GM19395 (cell line): Measurements from ENCODE around the gene CDH23.

Source experiments
- ATAC-seq: cut with Tn5 transposase; IDR thresholded peaks from one replicate; pipeline ENCODE4 v1.9.1; 2021; ENCODE audit warnings: mild to moderate bottlenecking, moderate library complexity; ENCODE audit not compliant: unreplicated experiment

CDH23 gene

GRCh38 chr10:71671994-71672946, 275.6 kb downstream of the CDH23 start:
- ATAC-seq = no peak

- no peak for ATAC-seq
These were observed 278.7 kb downstream of the CDH23 start for GRCh38 chr10:71675295-71675970.

- ATAC-seq = no peak
These were observed 280.5 kb downstream of the CDH23 start for GRCh38 chr10:71677261-71677660.

GRCh38 chr10:71678057-71678805, 281.5 kb downstream of the CDH23 start:
- ATAC-seq = no peak

- ATAC-seq = no peak
These were observed 282.7 kb downstream of the CDH23 start for GRCh38 chr10:71679425-71679824.

GRCh38 chr10:71681977-71682376, 285.3 kb downstream of the CDH23 start:
- ATAC-seq = no peak

GRCh38 chr10:71683301-71683700, 286.6 kb downstream of the CDH23 start:
- no peak for ATAC-seq

GRCh38 chr10:71684356-71685173, 287.8 kb downstream of the CDH23 start:
- ATAC-seq = no peak

- no peak for ATAC-seq
These were observed 289.0 kb downstream of the CDH23 start for GRCh38 chr10:71685554-71686232.

- ATAC-seq = no peak
These were observed 290.4 kb downstream of the CDH23 start for GRCh38 chr10:71687077-71687476.

- ATAC-seq = no peak
These were observed 290.8 kb downstream of the CDH23 start for GRCh38 chr10:71687480-71687879.

- no peak for ATAC-seq
These were observed 291.5 kb downstream of the CDH23 start for GRCh38 chr10:71688256-71688655.

- no peak for ATAC-seq
These were observed 293.5 kb downstream of the CDH23 start for GRCh38 chr10:71690094-71690720.

- no peak for ATAC-seq
These were observed 294.7 kb downstream of the CDH23 start for GRCh38 chr10:71691405-71691804.

- no peak for ATAC-seq
These were observed 296.0 kb downstream of the CDH23 start for GRCh38 chr10:71692598-71693306.

- ATAC-seq = no peak
These were observed 296.7 kb downstream of the CDH23 start for GRCh38 chr10:71693377-71693776.

GRCh38 chr10:71694039-71694501, 297.4 kb downstream of the CDH23 start:
- ATAC-seq = peak; percentile 18

GRCh38 chr10:71694567-71694968, 297.8 kb downstream of the CDH23 start:
- ATAC-seq = peak; percentile 87
